BLaER1 (cell line): ENCODE data around the gene PTPRJ.

Source experiments
- H3K27ac ChIP-seq: shearing (Covaris generic); formaldehyde crosslinking; 2 replicates; pipeline ENCODE4 v1.8.1; 2022
- H3K27me3 ChIP-seq: shearing (Covaris generic); formaldehyde crosslinking; 2 replicates; pipeline ENCODE4 v1.8.1; 2022
- H3K36me3 ChIP-seq: shearing (Covaris generic); formaldehyde crosslinking; 2 replicates; pipeline ENCODE4 v1.8.1; 2022
- H3K4me1 ChIP-seq: shearing (Covaris generic); formaldehyde crosslinking; 2 replicates; pipeline ENCODE4 v1.8.1; 2022
- H3K4me2 ChIP-seq: shearing (Covaris generic); formaldehyde crosslinking; 2 replicates; pipeline ENCODE4 v1.8.1; 2022
- H3K4me3 ChIP-seq: shearing (Covaris generic); formaldehyde crosslinking; 2 replicates; pipeline ENCODE4 v1.8.1; 2022
- H3K9ac ChIP-seq: shearing (Covaris generic); formaldehyde crosslinking; 2 replicates; pipeline ENCODE4 v1.8.1; 2022
- H3K9me3 ChIP-seq: shearing (Covaris generic); formaldehyde crosslinking; 2 replicates; pipeline ENCODE4 v1.8.1; 2022
- H4K20me1 ChIP-seq: shearing (Covaris generic); formaldehyde crosslinking; 2 replicates; pipeline ENCODE4 v1.8.1; 2022
- Cebpa-rat ChIP-seq: shearing (Covaris generic); IDR thresholded peaks from 2 replicates; pipeline ENCODE4 v1.8.1; 2022

Gene PTPRJ

GRCh38 chr11:47967577-47968525, 12.5 kb upstream of the PTPRJ start:
- H3K4me1 ChIP-seq = peaks cover 13% of the 10 kb centered on the region
- H3K36me3 ChIP-seq = no peaks in the 10 kb centered on the region
- no peak overlapping the region for H3K4me3 ChIP-seq
- H3K27me3 ChIP-seq = no peaks in the 10 kb centered on the region
- H3K27ac ChIP-seq = no peak overlapping the region
- H3K9me3 ChIP-seq = no peaks in the 10 kb centered on the region
- TF ChIP-seq Cebpa-rat = no peak
- no peak overlapping the region for H3K9ac ChIP-seq
- no peak overlapping the region for H3K4me2 ChIP-seq
- H4K20me1 ChIP-seq = no peaks in the 10 kb centered on the region

- Histone ChIP-seq H3K4me2 (no peak overlapping the region), H3K4me3 (no peak overlapping the region), H3K27ac (no peak overlapping the region), H3K36me3 (no peaks in the 10 kb centered on the region), H3K4me1 (peaks cover 29% of the 10 kb centered on the region), H3K9ac (no peak overlapping the region), H3K27me3 (no peaks in the 10 kb centered on the region), H4K20me1 (no peaks in the 10 kb centered on the region), H3K9me3 (no peaks in the 10 kb centered on the region)
- TF ChIP-seq Cebpa-rat = no peak
Observed at GRCh38 chr11:47969401-47969800, 11.0 kb upstream of the PTPRJ start.

GRCh38 chr11:47971501-47971900, 8.9 kb upstream of the PTPRJ start:
- Histone ChIP-seq H3K9me3 (no peaks in the 10 kb centered on the region), H3K27ac (no peak overlapping the region), H3K36me3 (no peaks in the 10 kb centered on the region), H3K4me3 (no peak overlapping the region), H3K4me2 (peak overlapping the region; percentile 34; the same call in 1 of the 2 replicates), H3K9ac (no peak overlapping the region), H4K20me1 (no peaks in the 10 kb centered on the region), H3K4me1 (peaks cover 39% of the 10 kb centered on the region), H3K27me3 (no peaks in the 10 kb centered on the region)
- TF ChIP-seq Cebpa-rat = no peak

GRCh38 chr11:47973173-47973572, 7.2 kb upstream of the PTPRJ start:
- no peak overlapping the region for H3K4me3 ChIP-seq
- TF ChIP-seq Cebpa-rat = no peak
- no peak overlapping the region for H3K9ac ChIP-seq
- H3K4me2 ChIP-seq = peak overlapping the region; percentile 70; the same call in 1 of the 2 replicates
- peaks cover 39% of the 10 kb centered on the region for H3K4me1 ChIP-seq
- no peaks in the 10 kb centered on the region for H3K9me3 ChIP-seq
- no peaks in the 10 kb centered on the region for H3K36me3 ChIP-seq
- no peaks in the 10 kb centered on the region for H3K27me3 ChIP-seq
- no peaks in the 10 kb centered on the region for H4K20me1 ChIP-seq
- no peak overlapping the region for H3K27ac ChIP-seq

GRCh38 chr11:47976931-47977330, 3.4 kb upstream of the PTPRJ start:
- Histone ChIP-seq H3K36me3 (no peaks in the 10 kb centered on the region), H3K4me2 (no peak overlapping the region), H3K27me3 (peaks cover 4% of the 10 kb centered on the region; the same call in 1 of the 2 replicates), H4K20me1 (0 out of 2 replicates have a peak, but pooled peaks cover 4% of the 10 kb centered on the region), H3K27ac (no peak overlapping the region), H3K4me1 (peaks cover 42% of the 10 kb centered on the region), H3K4me3 (no peak overlapping the region), H3K9ac (no peak overlapping the region), H3K9me3 (no peaks in the 10 kb centered on the region)
- no peak for TF ChIP-seq Cebpa-rat

GRCh38 chr11:47977623-47978022, 2.7 kb upstream of the PTPRJ start:
- H3K36me3 ChIP-seq = no peaks in the 10 kb centered on the region
- peaks cover 43% of the 10 kb centered on the region for H3K4me1 ChIP-seq
- H3K9ac ChIP-seq = no peak overlapping the region
- H3K4me3 ChIP-seq = no peak overlapping the region
- 0 out of 2 replicates have a peak, but pooled peaks cover 7% of the 10 kb centered on the region for H4K20me1 ChIP-seq
- H3K27ac ChIP-seq = no peak overlapping the region
- H3K27me3 ChIP-seq = peaks cover 8% of the 10 kb centered on the region; the same call in 1 of the 2 replicates
- H3K9me3 ChIP-seq = no peaks in the 10 kb centered on the region
- TF ChIP-seq Cebpa-rat = no peak
- no peak overlapping the region for H3K4me2 ChIP-seq

GRCh38 chr11:47979378-47980087, 826 bp upstream of the PTPRJ start:
- Histone ChIP-seq H3K4me1 (peaks cover 34% of the 10 kb centered on the region), H4K20me1 (0 out of 2 replicates have a peak, but pooled peaks cover 7% of the 10 kb centered on the region), H3K4me3 (peak overlapping the region; percentile 81), H3K9ac (no peak overlapping the region), H3K9me3 (no peaks in the 10 kb centered on the region), H3K36me3 (no peaks in the 10 kb centered on the region), H3K27me3 (peaks cover 8% of the 10 kb centered on the region; the same call in 1 of the 2 replicates), H3K27ac (no peak overlapping the region), H3K4me2 (peak overlapping the region; percentile 99)
- no peak for TF ChIP-seq Cebpa-rat

- Histone ChIP-seq H3K4me2 (peak overlapping the region; percentile 99), H3K27ac (peak overlapping the region; percentile 64), H3K9ac (peak overlapping the region; percentile 78), H3K9me3 (no peaks in the 10 kb centered on the region), H3K4me1 (peaks cover 25% of the 10 kb centered on the region), H3K36me3 (no peaks in the 10 kb centered on the region), H3K27me3 (peaks cover 8% of the 10 kb centered on the region; the same call in 1 of the 2 replicates), H4K20me1 (0 out of 2 replicates have a peak, but pooled peaks cover 7% of the 10 kb centered on the region), H3K4me3 (peak overlapping the region; percentile 81)
- no peak for TF ChIP-seq Cebpa-rat
Observed at GRCh38 chr11:47980907-47981621, 705 bp downstream of the PTPRJ start.

- no peak for TF ChIP-seq Cebpa-rat
- Histone ChIP-seq H3K4me2 (peak overlapping the region; percentile 99), H3K9ac (peak overlapping the region; percentile 78; the same call in 1 of the 2 replicates), H3K9me3 (no peaks in the 10 kb centered on the region), H3K4me1 (peaks cover 27% of the 10 kb centered on the region), H3K27ac (no peak overlapping the region), H3K36me3 (no peaks in the 10 kb centered on the region), H3K27me3 (peaks cover 8% of the 10 kb centered on the region; the same call in 1 of the 2 replicates), H4K20me1 (0 out of 2 replicates have a peak, but pooled peaks cover 7% of the 10 kb centered on the region), H3K4me3 (peak overlapping the region; percentile 81)
Observed at GRCh38 chr11:47981667-47982404, 1.5 kb downstream of the PTPRJ start.
